Thyroid gland (tissue), 4 donors: Measurements from ENCODE around the gene PARP14. TPM values are rescaled to one million over a fixed set of nuclear protein-coding genes. Genes with fewer than 3 reads are reported as not detected.
A peak's percentile ranks its signal among the peaks of the same experiment; 100 is the strongest.

ENCODE experiments used
- DNase-seq, 2 donors: peaks; one replicate each; pipeline ENCODE4 v3.0.0-alpha.2; 2019
- H3K27ac ChIP-seq, 3 donors: fragments of 200-600 bp; sonication (generic); 1 replicate in 2 of 3; 2 replicates in 1 of 3; pipeline ENCODE4 v1.5.1; 2016 to 2019; ENCODE audit warnings: mild to moderate bottlenecking in 1 of 3, moderate library complexity in 1 of 3
- H3K27me3 ChIP-seq: fragments of 200-600 bp; sonication (generic); one replicate; pipeline ENCODE4 v1.5.1; 2019
- H3K36me3 ChIP-seq, 2 donors: fragments of 200-600 bp; sonication (generic); one replicate each; pipeline ENCODE4 v1.5.1; 2016 to 2019
- H3K4me1 ChIP-seq, 2 donors: fragments of 200-600 bp; sonication (generic); one replicate each; pipeline ENCODE4 v1.5.1; 2017 to 2019
- H3K4me3 ChIP-seq, 3 donors: fragments of 200-600 bp; sonication (generic); replicated peaks in 1 of 3; 1 replicate in 2 of 3; 2 replicates in 1 of 3; pipeline ENCODE4 v1.5.1; 2016; ENCODE audit warnings: mild to moderate bottlenecking in 1 of 3
- H3K9me3 ChIP-seq: fragments of 200-600 bp; sonication (generic); one replicate; pipeline ENCODE4 v1.5.1; 2017
- CTCF ChIP-seq, 6 experiments: fragments of 200-600 bp in 3 of 6; fragments of 450-650 bp in 3 of 6; sonication (generic) in 3 of 6; IDR thresholded peaks; one replicate each; pipeline ENCODE4 v1.5.1; 2016 to 2019; ENCODE audit warnings: antibody characterized with exemption in 6 of 6, mild to moderate bottlenecking in 2 of 6, inconsistent platforms in 1 of 6, moderate library complexity in 1 of 6
- POLR2A ChIP-seq, 2 donors: fragments of 450-650 bp; IDR thresholded peaks; one replicate each; pipeline ENCODE4 v1.6.1; 2017; ENCODE audit warnings: antibody characterized with exemption in 2 of 2, mild to moderate bottlenecking in 2 of 2, moderate library complexity in 1 of 2
- WGBS, 2 donors: methylation state at CpG; one replicate each; pipeline ENCODE4 v1.1.5; 2017; 5-methylcytosine and 5-hydroxymethylcytosine counted together
- intact Hi-C: fragments of 100-400 bp; cut with DNase I; formaldehyde crosslinking; loops from one replicate; pipeline ENCODE4 v1.15.1; 2023
- total RNA-seq, 4 donors: library from RNA; depleted of rRNA; stranded (reverse); fragments of >200 nt; gene quantifications; one replicate each; pipeline ENCODE4 v1.2.3, GENCODE V29; 2016

PARP14 gene
- total RNA-seq, 4 donors from 2014 or later = 44.5 to 107 (median 69.4) TPM

- no peak overlapping the region for H3K27ac ChIP-seq
- 51 to 53% methylated on average over 3 of the region's 3 CpGs for WGBS, 2 donors
- H3K9me3 ChIP-seq = no peaks in the 10 kb centered on the region
- no peak overlapping the region for H3K4me3 ChIP-seq
- DNase-seq = no peak
- TF ChIP-seq POLR2A (IDR thresholded peaks at IDR 0.05) (no peak), CTCF (IDR thresholded peaks at IDR 0.05) (no peak)
- no peaks in the 10 kb centered on the region for H3K36me3 ChIP-seq
- intact Hi-C loops = loop anchor here (10.0 kb wide), 1 partner anchor 290 kb away; the partner anchor contains the start of genes FAM162A and MIX23
- H3K27me3 ChIP-seq = no peaks in the 10 kb centered on the region
- H3K4me1 ChIP-seq = peaks cover 0 to 2% of the 10 kb centered on the region in 2 donors
Measured at GRCh38 chr3:122674339-122674738, 6.3 kb upstream of the PARP14 start.

DNA sequence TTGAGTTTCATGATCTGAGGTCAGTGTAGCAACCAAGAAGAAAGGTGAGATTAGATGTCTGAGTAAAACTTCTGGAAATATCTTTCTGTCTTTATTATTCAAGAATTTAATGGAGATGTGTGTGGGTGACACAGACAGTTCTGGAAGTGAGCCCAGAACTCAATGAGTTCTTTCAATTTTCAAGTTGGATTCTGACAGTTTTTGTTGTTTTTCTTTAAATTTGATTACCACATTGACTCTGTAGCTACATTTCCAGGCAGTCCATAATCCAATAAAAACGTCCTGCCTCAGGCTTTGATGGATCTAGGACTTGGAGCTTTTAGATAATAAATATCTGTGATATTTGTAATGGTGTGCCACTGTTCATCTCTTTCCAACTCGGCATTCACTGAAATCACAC, 3.9 kb upstream of the PARP14 start:
- WGBS, 2 donors = 61 to 63% methylated on average over 2 of the region's 2 CpGs
- Histone ChIP-seq H3K4me3 (no peak overlapping the region), H3K4me1 (peaks cover 4 to 13% of the 10 kb centered on the region in 2 donors), H3K27me3 (no peaks in the 10 kb centered on the region), H3K9me3 (no peaks in the 10 kb centered on the region), H3K36me3 (no peaks in the 10 kb centered on the region), H3K27ac (no peak overlapping the region)
- TF ChIP-seq CTCF (IDR thresholded peaks at IDR 0.05) = no peak
- TF ChIP-seq POLR2A (IDR thresholded peaks at IDR 0.05) = no peak
- intact Hi-C loops = loop anchor here (10.0 kb wide), 1 partner anchor 292 kb away; the partner anchor contains the start of genes FAM162A and MIX23
- no peak for DNase-seq

DNA sequence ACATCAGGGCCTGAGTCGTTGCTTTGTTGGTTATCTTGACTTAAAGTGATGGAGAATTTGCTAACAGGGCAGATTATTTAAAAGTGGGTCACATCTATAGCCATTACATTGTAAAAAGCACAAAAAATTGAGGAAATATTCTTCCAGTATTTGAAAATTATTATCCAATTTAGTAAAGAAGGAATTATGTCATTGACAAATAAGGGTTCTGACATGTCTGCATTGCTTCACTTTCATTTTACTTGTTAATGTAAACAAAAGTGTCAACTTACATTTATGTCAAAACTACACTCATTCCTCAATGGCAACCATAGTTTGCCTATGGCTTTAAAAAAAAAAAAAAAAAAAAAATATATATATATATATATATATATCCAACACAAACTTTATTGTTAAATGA, 3.4 kb upstream of the PARP14 start:
- DNase-seq = no peak
- no peaks in the 10 kb centered on the region for H3K9me3 ChIP-seq
- H3K4me3 ChIP-seq = no peak overlapping the region
- H3K4me1 ChIP-seq = peaks cover 8 to 18% of the 10 kb centered on the region in 2 donors
- no peaks in the 10 kb centered on the region for H3K27me3 ChIP-seq
- H3K36me3 ChIP-seq = no peaks in the 10 kb centered on the region
- 62 to 63% methylated on average over 1 of the region's 1 CpG for WGBS, 2 donors
- H3K27ac ChIP-seq = no peak overlapping the region
- intact Hi-C loops = loop anchor here (10.0 kb wide), 1 partner anchor 292 kb away; the partner anchor contains the start of genes FAM162A and MIX23
- TF ChIP-seq CTCF (IDR thresholded peaks at IDR 0.05) = no peak
- TF ChIP-seq POLR2A (IDR thresholded peaks at IDR 0.05) = no peak

DNA sequence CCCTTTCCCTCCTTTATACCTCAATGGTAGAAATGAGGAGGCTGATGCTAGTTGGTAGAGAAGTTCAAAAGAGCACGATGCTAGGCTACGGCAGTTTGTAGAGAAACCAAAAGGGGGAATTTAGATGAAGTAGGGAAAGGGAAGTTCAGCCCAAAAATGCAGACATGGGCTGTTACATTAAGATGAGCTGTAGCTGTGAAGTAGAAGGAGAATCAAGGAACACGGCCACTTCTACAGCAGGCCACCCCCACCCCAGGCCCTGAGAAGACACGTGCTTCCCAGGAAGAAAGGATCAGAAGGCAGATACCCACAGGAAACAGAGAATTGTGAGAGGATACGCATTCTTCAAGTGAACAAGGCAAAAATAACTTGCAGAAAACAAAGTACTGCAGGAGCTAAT, 2.1 kb upstream of the PARP14 start:
- no peak overlapping the region for H3K4me3 ChIP-seq
- peaks cover 13 to 30% of the 10 kb centered on the region in 2 donors for H3K4me1 ChIP-seq
- intact Hi-C loops = loop anchor here (10.0 kb wide), 1 partner anchor 294 kb away; the partner anchor contains the start of genes FAM162A and MIX23
- no peaks in the 10 kb centered on the region for H3K27me3 ChIP-seq
- no peaks in the 10 kb centered on the region for H3K36me3 ChIP-seq
- H3K9me3 ChIP-seq = no peaks in the 10 kb centered on the region
- no peak for TF ChIP-seq CTCF (IDR thresholded peaks at IDR 0.05)
- no peak for TF ChIP-seq POLR2A (IDR thresholded peaks at IDR 0.05)
- no peak for DNase-seq
- WGBS, 2 donors = 76 to 84% methylated on average over 5 of the region's 5 CpGs
- no peak overlapping the region for H3K27ac ChIP-seq

GRCh38 chr3:122679085-122679881, 1.4 kb upstream of the PARP14 start:
- Histone ChIP-seq H3K9me3 (no peaks in the 10 kb centered on the region), H3K4me3 (peak overlapping the region in 1 of 3 donors; percentile 88), H3K27me3 (no peaks in the 10 kb centered on the region), H3K36me3 (no peaks in the 10 kb centered on the region), H3K4me1 (peaks cover 13 to 31% of the 10 kb centered on the region in 2 donors), H3K27ac (peak overlapping the region; percentile 95 to 99 (median 98))
- intact Hi-C loops = loop anchor here (10.0 kb wide), 1 partner anchor 294 kb away; the partner anchor contains the start of genes FAM162A and MIX23
- 8 to 16% methylated on average over 16 of the region's 16 CpGs for WGBS, 2 donors
- no peak for TF ChIP-seq POLR2A (IDR thresholded peaks at IDR 0.05)
- peak; percentile 51 to 92 (median 84) for TF ChIP-seq CTCF (IDR thresholded peaks at IDR 0.05)
- DNase-seq = peak; percentile 83 to 86
